Kidney epithelial cell (primary cell): ENCODE results near the gene PLEKHO2. TPM values are rescaled to one million over a fixed set of nuclear protein-coding genes. Genes with fewer than 3 reads are reported as not detected.

Source experiments
- DNase-seq: peaks from one replicate; pipeline ENCODE4 v3.0.0-alpha.2; 2010; ENCODE audit warnings: low read depth
- H3K27me3 ChIP-seq: 2 replicates; pipeline ENCODE4 v1.6.0; 2011; ENCODE audit warnings: low read length; ENCODE audit not compliant: control insufficient read depth, insufficient read depth
- H3K36me3 ChIP-seq: 2 replicates; pipeline ENCODE4 v1.5.1; 2011; ENCODE audit warnings: low read length; ENCODE audit not compliant: control insufficient read depth, insufficient read depth
- H3K4me3 ChIP-seq: 2 replicates; pipeline ENCODE4 v1.5.1; 2011; ENCODE audit warnings: low read depth, mild to moderate bottlenecking, control low read depth, low read length
- total RNA-seq: library from RNA; depleted of rRNA; stranded (reverse); fragments of >200 nt; gene quantifications from 2 replicates; pipeline ENCODE4 v1.2.3, GENCODE V29; 2015
- TF ChIP-seq, protein P1 (sequence below): IDR thresholded peaks from 2 replicates; pipeline ENCODE4 v1.5.1; 2011; ENCODE audit warnings: mild to moderate bottlenecking, moderate library complexity, low read length, control low read depth, inconsistent platforms; ENCODE audit not compliant: insufficient read depth, poor library complexity, severe bottlenecking

The PLEKHO2 gene
- total RNA-seq, 1 donor from 2014 or later = 11.0 TPM

DNA sequence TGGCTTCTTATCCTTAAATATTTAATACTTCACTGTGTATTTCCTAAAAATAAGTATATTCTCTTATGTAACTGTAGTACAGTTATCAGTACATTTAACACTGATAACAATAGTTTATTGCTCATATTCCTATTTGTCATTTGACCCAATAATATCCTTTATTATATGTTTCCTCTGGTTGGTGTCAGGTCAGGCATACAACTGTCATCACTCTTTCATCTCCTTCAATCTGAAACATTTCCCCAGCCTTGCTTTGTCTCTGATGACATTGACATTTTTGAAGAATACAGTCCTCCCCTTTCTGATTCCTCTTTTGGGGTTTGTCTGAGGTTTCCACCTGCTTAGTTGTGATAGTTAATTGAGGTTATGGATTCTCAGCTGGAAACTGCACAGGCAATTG is 27.8 kb downstream of the PLEKHO2 start:
- TF ChIP-seq, protein P1, sequence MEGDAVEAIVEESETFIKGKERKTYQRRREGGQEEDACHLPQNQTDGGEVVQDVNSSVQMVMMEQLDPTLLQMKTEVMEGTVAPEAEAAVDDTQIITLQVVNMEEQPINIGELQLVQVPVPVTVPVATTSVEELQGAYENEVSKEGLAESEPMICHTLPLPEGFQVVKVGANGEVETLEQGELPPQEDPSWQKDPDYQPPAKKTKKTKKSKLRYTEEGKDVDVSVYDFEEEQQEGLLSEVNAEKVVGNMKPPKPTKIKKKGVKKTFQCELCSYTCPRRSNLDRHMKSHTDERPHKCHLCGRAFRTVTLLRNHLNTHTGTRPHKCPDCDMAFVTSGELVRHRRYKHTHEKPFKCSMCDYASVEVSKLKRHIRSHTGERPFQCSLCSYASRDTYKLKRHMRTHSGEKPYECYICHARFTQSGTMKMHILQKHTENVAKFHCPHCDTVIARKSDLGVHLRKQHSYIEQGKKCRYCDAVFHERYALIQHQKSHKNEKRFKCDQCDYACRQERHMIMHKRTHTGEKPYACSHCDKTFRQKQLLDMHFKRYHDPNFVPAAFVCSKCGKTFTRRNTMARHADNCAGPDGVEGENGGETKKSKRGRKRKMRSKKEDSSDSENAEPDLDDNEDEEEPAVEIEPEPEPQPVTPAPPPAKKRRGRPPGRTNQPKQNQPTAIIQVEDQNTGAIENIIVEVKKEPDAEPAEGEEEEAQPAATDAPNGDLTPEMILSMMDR = no peak
- Histone ChIP-seq H3K36me3 (no peaks in the 10 kb centered on the region), H3K27me3 (no peaks in the 10 kb centered on the region), H3K4me3 (no peak overlapping the region)
- no peak for DNase-seq

DNA sequence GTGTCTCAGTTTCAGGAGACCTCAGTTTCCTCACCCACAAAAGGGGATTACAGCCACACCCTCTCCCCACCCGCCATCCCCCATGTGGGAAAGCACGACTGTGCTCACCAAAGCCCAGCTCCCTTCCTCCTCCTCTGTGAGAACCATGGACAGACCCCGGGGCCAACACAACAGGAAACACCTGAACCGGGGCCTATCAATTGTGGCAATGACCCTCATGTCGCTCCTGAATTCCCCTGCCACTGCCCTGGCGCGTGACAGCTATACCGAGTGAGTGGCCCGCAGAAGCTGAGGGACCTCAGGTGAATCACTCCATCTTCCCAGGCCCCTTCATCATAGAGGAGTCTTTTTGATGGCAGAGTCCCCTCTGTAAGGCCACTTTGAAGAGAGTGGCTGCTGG is 28.6 kb downstream of the PLEKHO2 start:
- TF ChIP-seq, protein P1 = no peak
- H3K36me3 ChIP-seq = no peaks in the 10 kb centered on the region
- DNase-seq = no peak
- no peaks in the 10 kb centered on the region for H3K27me3 ChIP-seq
- H3K4me3 ChIP-seq = no peak overlapping the region

DNA sequence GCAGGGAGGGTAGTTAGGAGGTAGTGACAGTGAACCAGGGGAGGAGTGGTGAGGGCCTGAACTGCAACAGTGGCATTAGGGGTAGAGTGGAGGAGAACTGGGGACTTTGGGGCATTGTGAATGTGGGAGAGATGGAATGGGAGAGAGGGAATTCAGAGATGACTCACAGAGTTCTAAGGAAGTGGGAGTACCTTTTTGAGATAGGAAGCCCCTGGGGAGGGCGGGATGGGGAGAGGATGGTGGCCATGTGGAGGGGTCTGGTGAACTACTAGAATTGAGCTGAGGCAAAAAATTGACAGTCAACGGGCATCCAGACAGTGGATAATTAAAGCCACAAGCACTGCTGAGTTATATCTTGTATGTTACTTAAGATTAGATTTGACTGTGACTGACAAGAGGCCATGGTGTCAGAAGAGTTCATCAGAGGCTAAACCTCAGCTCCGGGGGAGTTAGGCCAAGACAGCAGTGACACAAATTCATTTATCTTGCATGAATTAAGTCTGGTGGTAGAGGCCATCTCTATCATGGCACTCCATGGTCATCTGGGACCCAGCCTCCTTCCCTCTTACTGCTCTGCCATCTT is 34.0 kb downstream of the PLEKHO2 start:
- TF ChIP-seq, protein P1 = no peak
- Histone ChIP-seq H3K27me3 (no peaks in the 10 kb centered on the region), H3K4me3 (no peak overlapping the region), H3K36me3 (no peaks in the 10 kb centered on the region)
- no peak for DNase-seq

DNA sequence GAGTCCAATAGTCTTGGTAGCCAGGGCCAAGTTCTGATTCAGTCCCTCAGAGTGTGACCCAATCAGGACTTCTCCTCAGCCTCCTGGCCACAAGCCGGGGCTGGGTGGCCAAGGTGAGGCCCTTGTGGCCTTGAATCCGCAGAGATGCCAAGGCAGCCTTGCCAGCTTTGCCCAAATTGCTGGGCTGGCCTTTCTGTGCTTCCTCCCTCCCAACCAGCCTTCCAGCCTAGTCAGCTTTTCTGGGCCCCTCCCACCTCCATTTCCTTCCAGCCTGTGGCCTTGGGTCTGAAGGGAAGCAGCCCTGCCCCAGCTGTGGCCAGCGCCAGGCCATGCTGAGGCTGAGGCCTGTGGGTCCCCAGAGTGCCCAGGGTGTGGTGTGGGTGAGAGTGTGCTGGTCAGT is 35.7 kb downstream of the PLEKHO2 start:
- Histone ChIP-seq H3K4me3 (no peak overlapping the region), H3K27me3 (no peaks in the 10 kb centered on the region), H3K36me3 (no peaks in the 10 kb centered on the region)
- no peak for DNase-seq
- TF ChIP-seq, protein P1 = no peak

DNA sequence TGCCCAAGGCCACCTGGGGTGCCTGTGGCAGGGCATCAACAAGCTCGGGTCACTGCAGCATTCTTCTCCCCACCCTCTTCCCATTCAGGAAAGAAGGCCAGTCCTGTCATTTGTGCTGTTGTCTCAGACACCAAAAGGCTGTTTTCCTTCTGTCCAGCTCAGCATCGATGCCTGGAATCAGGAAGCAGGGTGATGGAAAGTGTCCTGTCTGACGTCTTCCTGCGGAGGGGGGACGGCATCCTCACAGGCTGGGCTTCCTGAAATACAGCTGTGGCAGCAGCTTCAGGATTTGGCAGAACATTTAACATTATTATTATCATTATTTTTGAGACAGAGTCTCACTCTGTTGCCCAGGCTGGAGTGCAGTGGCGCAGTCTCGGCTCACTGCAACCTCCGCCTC is 37.0 kb downstream of the PLEKHO2 start:
- no peak for DNase-seq
- no peaks in the 10 kb centered on the region for H3K36me3 ChIP-seq
- no peak overlapping the region for H3K4me3 ChIP-seq
- H3K27me3 ChIP-seq = no peaks in the 10 kb centered on the region
- TF ChIP-seq, protein P1 = no peak

DNA sequence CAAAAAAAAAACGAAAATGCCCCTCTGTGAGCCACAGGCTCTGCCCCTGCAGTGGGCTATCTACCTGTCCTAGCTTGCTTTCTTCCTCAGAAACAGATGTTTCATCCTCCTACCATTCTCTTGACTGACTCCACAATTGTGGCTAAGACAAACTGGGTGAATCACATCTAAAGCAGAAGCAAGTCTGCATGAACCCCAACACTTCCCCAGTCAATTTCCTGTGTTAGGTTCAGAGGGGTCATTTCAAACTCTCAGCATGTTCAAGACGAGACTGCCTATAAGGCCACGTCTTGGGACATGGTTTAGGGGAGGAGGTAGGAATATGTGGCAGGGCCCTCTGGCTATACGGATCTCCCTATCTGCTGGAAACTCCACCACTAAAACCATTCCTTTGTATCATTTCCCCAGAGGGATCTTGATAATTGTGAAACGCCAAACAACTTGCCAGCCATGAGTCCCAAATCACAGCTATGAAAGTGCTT is 41.4 kb downstream of the PLEKHO2 start:
- Histone ChIP-seq H3K27me3 (no peaks in the 10 kb centered on the region), H3K36me3 (no peaks in the 10 kb centered on the region), H3K4me3 (no peak overlapping the region)
- TF ChIP-seq, protein P1 = no peak
- no peak for DNase-seq
